T1000 (cell line): ENCODE data around the gene ABCC1.

Source experiments
- DNase-seq: peaks from one replicate; lab custom pipeline; 2025; ENCODE audit warnings: mixed read lengths; lab: John Stamatoyannopoulos, UW

The ABCC1 gene

DNA sequence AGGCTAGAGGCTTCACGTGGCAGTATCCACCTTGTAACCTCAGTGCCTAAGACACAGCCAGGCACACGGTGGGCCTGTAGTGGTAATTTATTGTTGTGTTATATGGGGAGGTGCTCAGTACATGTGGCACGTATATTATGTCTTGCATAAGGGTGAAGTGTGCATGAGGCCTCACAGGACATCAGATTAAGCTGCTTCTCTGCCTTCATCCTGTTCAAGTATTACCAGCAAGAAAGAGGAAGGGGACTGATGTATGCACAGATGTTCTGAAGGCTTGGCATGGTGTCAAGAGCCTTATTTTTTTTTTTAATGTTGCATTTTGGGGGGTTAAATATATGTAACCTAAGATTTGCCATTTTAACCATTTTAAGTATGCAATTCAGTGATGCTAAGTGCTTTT, 71.6 kb downstream of the ABCC1 start:
- no peak for DNase-seq

DNA sequence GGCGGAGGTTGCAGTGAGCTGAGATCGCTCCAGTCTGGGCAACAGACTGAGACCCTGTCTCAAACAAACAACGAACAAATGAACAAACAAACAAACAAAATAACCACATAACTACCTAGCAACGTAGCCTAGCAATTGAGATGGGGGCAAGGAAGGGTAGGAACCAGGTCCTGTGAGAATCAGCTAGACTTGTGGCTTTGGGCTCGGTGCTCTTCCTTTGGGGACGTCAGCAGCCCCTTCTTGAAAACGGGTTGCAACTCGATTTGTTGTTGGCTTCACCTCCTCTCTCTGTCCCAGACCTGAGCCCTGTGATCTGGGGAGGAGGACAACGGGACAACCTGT, 72.2 kb downstream of the ABCC1 start:
- no peak for DNase-seq

DNA sequence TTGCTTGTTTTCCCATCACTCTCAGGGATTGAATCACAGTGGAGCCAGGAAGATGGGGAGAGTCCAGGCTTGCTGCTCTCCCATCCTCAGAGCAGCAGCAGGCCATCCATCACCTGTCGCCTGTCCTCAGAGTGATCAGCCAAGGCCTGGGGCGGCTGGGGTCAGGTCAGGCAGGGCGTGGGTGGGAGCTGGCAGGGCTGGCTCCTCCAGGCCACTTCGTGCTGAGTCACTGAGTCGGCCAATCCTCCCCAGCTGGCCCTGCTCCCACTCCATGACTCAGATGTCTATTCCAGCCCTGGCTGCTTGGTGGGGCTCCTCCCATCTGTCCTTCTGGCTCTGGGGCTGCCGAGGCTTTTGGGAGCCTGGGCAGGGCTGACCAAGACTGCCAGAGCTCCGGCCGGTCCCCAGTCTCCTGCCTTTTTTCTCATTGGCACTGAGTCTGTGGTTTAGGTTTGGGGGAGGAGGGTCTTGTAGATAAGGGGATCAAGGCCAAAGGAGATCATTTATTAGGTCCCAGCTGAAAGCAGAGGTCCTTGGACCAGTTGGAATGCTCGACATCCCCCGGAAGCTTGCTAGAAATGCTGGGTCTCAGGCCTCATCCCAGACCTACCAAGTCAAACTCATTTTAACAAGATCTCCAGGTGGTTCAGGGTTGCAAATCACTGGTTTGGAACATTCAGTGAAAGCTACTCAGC, 72.7 kb downstream of the ABCC1 start:
- peak; percentile 90 for DNase-seq

DNA sequence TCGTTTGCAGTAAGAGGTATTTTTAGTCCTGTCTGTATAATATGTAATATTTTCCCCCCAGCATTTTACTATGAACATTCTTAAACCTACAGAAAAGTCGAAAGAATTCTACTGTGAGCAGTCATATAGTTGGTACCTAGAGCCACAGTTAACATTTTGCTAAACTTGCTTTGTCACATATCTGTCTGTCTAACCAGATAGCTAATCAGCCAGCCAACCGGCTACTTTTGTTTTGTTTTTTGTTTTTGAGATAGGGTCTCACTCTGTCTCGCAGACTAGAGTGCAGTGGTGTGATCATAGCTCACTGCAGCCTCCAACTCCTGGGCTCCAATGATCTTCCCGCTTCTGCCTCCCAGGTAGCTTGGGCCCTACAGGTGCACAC, 73.3 kb downstream of the ABCC1 start:
- DNase-seq, result no peak

DNA sequence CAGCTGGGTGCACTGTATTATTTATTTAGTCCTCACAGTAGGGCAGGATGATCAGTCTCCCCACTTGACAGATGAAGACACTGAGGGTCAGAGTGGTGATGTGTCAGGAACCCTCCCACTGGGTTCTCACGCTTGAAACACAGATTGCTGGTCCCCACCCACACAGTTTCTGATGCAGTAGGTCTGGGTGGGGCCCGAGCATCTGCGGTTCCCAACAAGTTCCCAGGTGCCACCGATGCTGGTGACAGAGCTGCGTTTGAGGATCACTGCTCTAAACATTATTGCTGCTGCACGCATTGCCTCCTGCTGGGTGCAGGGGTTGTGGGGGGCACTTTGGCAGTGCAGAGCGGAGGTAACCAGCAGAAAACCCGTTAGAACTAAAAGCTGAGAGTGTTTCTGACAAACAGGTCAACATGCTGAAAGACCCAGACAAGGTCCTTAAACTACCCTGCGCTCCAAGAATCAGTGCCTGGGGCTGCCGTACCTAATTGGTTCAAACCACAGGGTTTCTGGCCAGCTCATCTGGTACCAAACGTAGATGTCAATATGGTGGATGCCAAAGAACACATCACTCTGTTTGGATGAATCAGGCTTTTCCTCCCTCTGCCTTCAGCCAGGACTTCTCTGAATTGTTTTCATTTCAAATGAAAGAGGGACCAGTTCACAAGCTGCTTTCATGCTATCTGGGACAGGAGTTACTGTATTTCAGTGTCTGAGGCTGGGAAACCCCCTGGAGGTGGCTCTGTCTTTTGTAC, 76.0 kb downstream of the ABCC1 start:
- peak; percentile 74 for DNase-seq

DNA sequence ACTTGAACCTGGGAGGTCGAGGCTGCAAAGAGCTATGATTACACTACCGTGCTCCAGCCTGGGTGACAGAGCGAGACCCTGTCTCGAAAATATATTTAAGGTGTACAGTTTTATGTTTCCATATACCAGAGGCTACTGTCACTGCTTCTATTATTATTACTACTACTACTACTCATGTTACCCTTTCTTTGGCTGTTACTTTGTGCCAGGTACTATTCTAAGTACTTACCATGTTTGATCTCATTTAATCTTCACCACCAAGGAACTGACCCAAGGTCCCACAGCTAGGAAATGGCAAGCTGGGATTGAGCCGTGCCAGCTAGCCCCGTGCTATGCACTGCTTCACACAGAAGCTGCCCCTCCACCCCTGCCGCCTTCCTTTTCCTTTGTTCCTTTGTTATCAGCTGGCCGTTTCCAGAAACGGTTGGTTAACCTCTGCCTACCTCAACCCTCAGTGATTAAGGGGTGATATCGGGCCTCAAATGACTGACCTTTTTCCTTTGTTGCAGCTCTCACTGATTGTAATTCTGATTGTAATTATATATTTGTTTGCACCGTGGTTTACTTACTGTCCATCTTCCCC, 78.4 kb downstream of the ABCC1 start:
- no peak for DNase-seq

DNA sequence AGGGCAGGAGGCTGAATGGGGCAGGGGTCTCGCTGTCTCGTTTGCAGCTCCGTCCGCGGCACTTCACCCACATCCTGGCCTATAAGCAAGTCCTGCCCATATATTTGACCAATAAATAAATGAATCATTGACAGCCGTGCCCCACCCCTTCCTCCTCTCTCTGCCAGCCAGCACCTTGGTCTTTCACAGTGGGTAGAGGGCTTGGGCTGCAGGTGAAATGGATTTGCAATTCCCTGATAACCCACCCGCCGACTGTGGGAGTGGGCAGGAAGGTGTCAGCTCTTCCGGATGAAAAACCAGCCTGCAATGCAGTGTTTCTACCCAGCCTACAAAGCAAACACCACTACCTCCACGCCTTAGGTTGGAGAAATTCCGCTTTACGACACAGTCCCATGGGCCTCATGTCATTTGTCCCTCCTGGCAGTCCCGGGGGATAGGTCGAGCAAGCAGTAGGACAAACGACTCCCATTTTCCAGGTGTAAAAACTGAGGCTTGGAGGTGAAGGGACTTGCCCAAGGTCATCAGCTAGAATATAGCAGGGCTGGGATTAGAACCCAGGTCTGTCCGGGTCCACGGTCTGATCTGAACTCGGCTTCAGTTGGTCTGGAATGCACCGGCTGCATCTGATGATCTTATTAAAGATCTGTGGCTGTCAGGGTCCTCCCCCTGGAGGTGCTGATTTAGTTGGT, 79.0 kb downstream of the ABCC1 start:
- DNase-seq, result no peak

DNA sequence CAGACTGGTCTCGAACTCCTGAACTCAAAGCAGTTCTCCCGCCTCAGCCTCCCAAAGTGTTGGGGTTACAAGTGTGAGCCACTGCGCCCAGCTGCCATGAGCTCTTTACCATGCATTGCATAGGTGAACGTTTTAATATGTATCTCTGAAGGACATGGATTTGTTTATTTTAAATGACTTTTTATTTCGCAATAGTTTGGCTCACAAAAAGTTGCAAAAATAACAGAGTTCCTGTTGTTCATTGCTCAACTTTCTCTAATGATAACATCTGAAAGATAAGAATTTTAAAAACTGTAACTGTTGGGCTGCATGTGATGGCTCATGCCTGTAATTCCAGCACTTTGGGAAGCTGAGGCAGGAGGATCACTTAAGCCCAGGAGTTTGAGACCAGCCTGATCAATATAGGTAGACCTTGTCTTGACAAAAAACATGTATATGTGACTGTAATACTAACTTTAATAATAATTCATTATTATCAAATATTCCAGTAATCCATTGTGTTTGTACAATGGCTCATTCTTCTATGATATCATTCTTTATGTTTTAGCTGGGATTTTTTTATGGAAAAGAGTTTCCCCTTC, 80.1 kb downstream of the ABCC1 start:
- DNase-seq, result no peak

DNA sequence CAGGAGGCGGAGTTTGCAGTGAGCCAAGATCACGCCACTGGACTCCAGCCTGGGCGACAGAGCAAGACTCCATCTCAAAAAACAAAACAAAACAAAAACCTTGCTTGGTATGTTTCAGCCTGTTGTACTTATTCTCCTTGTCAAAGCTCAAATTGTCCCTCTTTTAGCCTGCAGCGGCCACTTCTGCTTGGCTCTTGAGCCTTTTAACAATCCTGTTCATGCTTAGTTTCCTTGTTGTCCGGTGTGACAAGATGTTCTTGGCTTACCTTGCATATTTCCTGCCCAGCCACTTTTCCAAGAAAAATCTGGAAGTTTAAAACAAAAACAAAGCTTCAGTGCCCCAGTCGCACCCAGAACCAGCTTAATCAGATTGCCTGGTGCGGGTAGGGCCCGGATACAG, 81.0 kb downstream of the ABCC1 start:
- no peak for DNase-seq

DNA sequence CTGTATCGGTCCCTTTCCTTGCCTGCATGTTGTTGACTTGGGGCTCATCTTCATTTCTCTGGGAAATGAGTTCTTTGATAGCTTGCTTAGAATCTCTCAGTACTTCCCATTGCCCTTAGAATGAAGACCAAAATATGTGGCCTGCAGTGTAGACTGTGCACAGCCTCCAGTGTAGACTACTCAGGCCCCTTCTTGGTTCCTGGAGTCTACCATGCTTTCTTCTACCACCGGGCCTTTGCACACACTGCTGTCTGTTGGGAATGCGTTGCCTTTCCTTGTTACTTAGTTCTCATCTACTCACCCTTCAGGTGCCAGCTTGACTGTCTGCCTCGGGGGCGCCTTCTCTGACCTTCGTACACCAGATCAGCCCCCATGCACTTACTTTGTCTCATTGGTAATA, 82.0 kb downstream of the ABCC1 start:
- no peak for DNase-seq

DNA sequence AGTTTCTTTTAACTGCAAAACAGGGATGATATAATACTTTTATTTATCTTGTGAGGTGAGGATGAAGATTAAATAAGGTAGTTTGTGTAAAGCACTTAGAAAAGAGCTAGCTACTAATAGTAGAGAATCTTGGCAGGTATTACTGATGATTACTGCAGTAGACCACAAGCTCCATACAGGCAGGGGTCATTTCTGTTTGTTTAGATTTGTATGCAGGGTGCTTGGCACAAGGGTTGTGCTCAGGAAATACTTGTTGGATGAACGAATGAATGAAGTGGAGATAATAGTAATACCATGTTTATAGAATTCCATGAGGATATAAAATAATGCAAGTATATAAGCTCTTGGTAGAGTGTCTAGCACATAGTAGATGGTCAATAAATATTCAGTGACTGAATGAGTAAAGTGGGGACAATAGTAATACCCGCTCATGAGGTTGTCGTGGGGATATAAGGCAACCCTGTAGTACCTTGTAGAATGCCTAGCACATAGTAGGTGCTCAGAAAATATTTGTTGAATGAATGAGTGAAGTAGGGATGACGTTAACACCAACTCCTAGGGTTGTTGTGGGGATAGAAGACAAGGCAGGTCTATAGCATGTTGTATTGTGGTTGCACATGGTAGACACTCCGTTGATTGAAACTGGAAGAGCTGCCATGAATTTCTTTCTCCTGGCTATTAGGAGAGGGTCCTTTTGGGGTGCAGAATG, 83.0 kb downstream of the ABCC1 start:
- no peak for DNase-seq

DNA sequence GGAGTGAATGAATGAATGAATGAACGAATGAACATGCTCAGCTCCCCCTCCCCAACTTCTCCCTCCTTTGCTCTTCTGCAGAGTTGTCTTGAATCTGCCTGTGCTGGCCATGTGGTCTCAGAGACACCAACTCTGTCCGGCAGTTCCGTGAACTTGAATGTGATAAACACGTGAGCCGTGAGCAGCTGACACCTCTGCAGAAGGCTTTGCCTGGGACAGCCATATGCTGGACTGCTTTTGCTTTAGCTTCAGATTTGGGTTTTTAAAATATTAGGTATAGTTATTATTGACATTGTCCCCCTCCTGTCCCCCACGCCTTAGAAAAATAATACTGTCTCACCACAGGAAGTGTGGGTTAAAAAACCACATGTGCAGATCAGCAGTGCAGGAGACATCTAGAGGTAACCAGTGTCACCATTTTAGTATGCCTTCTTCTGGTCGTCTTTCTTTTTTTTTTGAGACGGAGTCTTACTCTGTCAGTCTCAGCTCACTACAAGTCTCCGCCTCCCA, 83.8 kb downstream of the ABCC1 start:
- DNase-seq, result no peak

DNA sequence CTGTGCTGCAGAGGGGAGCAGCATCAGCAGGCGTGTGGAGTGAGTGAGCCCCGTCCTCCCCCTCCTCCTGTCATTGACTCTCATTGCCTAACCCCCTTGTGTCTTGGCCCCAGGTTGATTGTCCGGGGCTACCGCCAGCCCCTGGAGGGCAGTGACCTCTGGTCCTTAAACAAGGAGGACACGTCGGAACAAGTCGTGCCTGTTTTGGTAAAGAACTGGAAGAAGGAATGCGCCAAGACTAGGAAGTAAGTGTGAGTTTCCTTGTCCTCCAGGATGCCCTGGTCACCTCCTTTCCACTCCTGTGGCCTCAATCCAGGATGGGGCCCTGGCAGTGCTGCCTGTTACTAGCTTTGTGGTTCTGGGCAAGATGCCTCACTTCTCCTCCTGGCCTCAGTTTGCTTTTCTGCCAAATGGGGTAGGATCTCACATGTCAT, 87.0 kb downstream of the ABCC1 start:
- no peak for DNase-seq

DNA sequence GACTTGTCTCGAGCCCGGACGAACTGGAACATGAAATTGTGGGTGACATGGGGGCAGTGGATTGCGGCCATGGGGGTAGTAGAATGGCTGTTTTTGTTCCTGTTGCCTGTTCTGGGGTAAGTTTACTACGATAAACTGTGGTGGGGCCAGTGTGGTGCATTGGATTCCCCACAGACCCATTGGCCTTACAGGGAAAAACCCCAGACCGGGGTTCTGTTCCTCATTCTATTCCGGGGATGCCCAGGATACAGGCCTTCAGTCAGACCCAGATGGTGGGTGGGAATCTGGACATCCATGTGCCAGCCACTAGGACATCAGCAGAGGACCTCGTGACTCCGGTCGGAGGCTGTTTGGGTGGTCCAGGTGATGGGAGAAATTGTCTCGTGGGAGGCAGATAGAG, 88.1 kb downstream of the ABCC1 start:
- DNase-seq, result no peak

DNA sequence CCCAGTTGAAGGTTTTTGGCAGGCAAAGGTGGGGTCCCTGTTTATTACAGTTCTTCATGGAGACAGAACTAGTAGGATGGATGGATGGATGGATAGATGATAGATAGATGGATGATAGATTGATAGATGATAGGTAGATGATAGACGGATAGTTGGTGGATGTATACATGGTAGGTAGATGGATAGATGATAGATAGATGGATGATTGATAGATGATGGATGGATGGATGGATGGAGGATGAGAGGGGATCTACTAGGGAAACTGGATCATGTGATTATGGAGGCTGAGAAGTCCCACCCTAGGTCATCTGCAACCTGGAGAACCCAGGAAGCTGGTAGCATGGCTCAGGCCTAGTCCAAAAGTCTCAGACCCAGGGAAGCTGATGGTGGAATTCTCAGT, 88.6 kb downstream of the ABCC1 start:
- DNase-seq, result no peak

DNA sequence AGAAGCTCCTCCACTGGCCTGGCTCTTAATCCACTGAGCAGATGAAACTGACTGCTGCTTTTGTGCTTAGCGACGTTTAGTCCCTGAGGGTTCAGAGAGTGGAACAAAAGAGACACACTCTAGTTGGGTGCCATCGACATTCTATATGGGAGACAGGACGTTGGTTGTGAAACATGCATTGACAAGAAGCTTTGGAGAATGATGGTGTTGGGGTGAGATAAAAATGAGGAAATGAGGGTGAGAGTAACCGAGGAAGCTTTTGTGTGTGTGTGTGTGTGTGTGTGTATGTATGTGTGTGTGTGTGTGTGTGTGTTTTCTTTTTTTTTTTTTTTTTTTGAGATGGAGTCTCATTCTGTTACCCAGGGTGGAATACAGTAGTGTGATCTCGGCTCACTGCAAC, 89.5 kb downstream of the ABCC1 start:
- no peak for DNase-seq

DNA sequence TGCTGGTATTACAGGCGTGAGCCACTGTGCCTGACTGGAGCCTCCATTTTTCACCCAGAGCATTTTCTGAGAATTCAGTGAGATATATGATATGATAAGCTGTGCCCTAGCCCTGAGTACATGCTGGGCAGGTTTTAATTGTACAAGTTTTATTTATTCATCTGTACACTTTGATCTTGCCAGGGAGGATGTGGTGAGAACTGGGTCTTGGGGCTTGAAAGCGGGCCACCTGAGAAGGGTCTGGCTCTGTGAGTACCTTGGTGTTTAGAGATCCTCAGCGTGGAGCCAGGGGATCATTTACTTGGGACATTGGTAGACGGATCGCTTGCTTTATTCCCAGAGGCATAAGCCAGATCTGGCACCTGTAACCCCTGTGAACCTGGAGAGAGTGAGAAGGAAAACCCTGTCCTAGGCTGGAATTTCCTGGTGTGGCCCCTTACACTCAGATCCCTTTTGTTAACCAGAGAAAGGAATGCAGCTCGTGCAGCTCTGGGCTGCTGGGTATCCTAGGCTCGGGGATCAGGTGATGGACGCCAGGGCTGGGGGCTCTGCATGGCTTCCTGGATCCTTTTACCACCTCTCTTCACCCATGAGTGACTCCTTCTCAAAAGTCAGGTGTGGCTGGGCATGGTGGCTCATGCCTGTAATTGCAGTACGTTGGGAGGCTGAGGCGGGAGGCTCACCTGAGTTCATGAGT, 91.9 kb downstream of the ABCC1 start:
- DNase-seq, result no peak

DNA sequence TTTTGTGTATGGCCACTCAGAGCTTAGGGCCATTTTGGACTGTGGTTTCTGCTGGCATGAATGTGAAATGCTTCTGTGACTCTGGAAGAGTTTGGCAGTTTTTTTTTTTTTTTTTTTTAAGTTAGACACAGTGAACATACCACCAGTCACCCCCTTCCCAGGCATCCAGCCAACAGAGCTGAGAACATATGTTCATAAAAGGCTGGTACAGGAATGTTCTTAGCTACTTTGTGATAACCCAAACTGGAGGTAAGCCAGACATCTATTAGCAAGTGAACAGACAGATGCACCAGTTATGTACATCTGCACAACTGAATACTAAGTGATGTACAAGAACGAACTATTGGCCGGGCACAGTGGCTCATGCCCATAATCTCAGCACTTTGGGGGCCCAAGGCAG, 92.7 kb downstream of the ABCC1 start:
- DNase-seq, result no peak

DNA sequence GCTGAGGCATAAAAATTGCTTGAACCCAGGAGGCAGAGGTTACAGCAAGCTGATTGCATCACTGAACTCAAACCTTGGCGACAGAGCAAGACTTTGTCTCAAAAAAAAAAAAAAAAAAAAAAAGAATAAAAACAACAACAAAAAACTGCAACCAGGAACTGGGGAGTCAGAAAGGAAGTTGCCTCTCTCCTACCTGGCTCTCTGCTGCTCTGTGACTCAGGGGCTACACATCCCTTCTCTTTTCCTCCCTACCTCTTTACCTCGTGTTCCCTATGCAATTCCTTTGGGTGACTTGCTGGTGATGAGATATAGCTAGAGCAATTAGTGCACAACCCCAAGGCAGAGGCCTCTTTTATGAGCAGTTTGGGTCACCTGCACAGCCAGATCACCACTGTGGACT, 95.9 kb downstream of the ABCC1 start:
- DNase-seq, result no peak

DNA sequence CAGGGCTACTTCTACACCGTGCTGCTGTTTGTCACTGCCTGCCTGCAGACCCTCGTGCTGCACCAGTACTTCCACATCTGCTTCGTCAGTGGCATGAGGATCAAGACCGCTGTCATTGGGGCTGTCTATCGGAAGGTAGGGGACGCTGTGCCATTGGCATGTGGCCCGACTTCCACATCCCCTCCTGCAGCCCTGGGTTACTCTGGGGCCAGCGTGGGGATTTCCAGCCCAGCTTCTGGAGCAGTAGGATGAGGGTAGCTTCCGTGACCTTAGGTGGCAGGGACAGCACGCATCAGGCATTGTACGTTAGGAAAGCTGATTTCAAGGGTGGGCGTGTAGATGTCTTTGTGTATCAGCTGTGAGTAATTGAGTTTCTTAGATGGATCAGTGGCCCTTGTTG, 96.5 kb downstream of the ABCC1 start:
- DNase-seq, result no peak

DNA sequence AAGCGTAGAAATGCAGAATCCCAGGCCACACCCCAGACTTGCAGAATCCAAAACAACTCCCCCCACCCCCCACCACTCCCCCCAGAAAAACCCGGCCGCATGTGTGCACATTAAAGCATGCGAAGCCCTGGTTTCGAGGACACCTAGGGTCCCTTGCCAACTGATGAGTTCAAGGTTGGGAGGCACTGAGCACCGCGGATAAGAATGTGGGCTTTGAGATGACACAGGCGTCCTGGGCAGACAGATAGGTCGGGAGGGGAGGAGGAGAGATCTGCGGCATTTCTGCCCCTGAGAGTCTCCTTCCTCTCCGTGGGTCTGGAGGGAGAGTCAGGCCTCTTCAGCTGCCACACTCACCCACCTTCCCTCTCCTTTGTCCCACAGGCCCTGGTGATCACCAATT, 98.3 kb downstream of the ABCC1 start:
- no peak for DNase-seq
